ENCODE measurements around the gene C9orf57.
"Not testable (repeated sequence)": the region's sequence is repeated elsewhere in the genome, so short reads cannot be mapped to it uniquely, and the experiment has no call there.

Gene C9orf57

GRCh38 chr9:72060513-72060912 lies at the start of gene C9orf57:
TSS of gene C9orf57 (minus strand) at chr9:72060613. CDS start at chr9:72059331, 1,282 bp downstream.
- no peak within 1 kb of the TSS for H3K27ac ChIP-seq
- no peak for DNase-seq (ENCODE audit: low spot score)
- ChIA-PET POLR2A (ENCODE audit: low non-redundant PET) (no interaction called here), CTCF (no interaction called here)
- TF ChIP-seq, protein P1, sequence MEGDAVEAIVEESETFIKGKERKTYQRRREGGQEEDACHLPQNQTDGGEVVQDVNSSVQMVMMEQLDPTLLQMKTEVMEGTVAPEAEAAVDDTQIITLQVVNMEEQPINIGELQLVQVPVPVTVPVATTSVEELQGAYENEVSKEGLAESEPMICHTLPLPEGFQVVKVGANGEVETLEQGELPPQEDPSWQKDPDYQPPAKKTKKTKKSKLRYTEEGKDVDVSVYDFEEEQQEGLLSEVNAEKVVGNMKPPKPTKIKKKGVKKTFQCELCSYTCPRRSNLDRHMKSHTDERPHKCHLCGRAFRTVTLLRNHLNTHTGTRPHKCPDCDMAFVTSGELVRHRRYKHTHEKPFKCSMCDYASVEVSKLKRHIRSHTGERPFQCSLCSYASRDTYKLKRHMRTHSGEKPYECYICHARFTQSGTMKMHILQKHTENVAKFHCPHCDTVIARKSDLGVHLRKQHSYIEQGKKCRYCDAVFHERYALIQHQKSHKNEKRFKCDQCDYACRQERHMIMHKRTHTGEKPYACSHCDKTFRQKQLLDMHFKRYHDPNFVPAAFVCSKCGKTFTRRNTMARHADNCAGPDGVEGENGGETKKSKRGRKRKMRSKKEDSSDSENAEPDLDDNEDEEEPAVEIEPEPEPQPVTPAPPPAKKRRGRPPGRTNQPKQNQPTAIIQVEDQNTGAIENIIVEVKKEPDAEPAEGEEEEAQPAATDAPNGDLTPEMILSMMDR (conservative IDR thresholded peaks at IDR 0.05; ENCODE audit: low read depth): no peak

DNA sequence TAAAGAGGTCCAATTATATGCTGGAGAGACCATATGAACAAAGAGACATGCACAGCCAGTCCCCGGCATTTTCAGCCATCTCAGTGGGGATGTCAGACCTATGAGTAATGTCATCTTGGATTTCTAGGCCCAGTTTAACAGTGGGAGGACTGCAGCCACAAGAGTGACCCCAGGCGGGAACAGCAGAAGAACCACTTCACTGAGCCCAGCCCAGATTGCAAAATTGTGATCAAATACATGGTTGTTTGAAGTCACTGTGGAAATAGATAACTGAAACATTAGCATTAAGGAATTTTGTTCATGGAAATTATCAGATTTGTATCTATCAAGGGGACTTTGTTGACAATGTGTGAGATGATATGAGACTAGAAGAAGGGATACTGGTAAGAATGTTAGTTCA lies 42.1 kb upstream of the C9orf57 start:
- ChIA-PET POLR2A (ENCODE audit: low non-redundant PET) (no interaction called here), CTCF (interaction anchor here (0.6 kb wide), 2 partner anchors 10 to 167 kb away, joined by 3 to 4 read pairs; no protein-coding TSS in a partner anchor)

DNA sequence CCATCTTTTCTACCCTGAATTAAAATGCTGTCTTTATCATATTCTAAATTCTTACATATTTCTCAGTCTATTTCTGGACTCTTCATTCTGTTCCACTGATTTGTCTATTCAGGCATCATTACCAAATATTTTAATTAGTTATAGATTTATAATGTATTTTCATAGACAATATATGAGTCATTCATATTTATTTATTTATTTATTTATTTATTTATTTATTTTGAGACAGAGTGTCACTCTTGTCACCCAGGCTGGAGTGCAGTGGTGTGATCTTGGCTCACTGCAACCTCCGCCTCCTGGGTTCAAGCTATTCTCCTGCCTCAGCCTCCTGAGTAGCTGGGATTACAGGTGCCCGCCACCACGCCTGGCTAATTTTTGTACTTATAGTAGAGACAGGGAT lies 35.1 kb upstream of the C9orf57 start:
- POLR2A ChIA-PET (ENCODE audit: low non-redundant PET); CTCF ChIA-PET; DNase-seq (ENCODE audit: low spot score); H3K27ac ChIP-seq: not testable (repeated sequence)

More for the DNA sequence above, 42.1 kb upstream of the C9orf57 start:
- no peak for DNase-seq (ENCODE audit: low spot score)
- TF ChIP-seq, protein P1 (conservative IDR thresholded peaks at IDR 0.05; ENCODE audit: low read depth): no peak
- no peak overlapping the region for H3K27ac ChIP-seq

DNA sequence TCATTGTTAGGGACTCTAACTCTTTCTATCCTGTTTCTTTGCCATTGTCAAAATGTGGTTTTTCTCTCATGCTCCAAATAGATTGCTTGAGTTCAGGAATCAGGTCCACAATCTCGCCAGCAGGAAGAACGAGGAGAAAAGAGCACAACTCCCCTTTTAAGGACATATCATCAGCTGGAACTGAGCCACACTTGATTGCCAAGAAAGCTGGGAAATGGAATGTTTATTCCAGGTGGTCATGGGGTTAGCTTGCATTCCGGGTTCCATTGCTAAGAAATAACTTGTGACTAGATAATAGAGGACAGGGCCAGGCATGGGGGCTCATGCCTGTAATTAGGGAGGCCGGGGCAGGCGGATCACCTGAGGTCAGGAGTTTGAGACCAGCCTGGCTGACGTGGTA lies 32.4 kb upstream of the C9orf57 start:
- no peak overlapping the region for H3K27ac ChIP-seq
- CTCF ChIA-PET: interaction anchor here (0.7 kb wide), 1 partner anchor 694 kb away, joined by 3 read pairs; no protein-coding TSS in a partner anchor
- POLR2A ChIA-PET (ENCODE audit: low non-redundant PET): no interaction called here
- TF ChIP-seq, protein P1 (conservative IDR thresholded peaks at IDR 0.05; ENCODE audit: low read depth): no peak
- no peak for DNase-seq (ENCODE audit: low spot score)

DNA sequence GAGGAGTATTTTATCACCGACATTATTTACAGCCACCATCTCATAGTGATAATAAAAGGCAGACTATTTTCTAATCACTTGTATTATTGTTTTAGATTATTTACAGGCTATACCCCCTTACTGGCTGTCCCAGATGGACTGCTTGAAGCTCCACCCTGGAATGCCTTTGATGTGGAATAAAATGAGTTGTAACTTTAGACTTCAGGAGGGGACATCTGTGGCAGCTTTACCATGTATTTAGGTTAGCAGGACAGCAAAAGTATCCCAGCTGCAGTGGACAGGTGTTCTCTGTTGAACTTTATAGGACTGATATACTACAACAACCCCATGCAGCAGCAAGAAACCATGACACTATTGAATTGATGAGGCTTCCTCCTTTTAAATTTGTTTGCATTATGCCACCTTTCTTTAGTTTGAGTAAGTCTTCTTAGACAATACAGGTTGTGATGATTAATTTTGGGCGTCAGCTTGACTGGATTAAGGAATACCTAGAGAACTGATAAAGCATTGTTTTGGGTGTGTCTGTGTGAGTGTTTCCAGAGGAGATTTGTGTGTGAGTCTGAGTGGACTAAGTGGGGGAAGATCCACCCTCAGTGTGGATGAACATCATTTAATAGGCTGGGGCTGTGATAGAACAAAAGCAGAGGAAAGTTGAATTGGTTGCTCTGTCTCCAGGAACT lies 29.2 kb upstream of the C9orf57 start:
- DNase-seq (ENCODE audit: low spot score): no peak
- CTCF ChIA-PET: interaction anchor here (0.6 to 0.7 kb wide), 3 partner anchors 44 to 356 kb away, joined by 3 to 4 read pairs (median 3); no protein-coding TSS in a partner anchor
- POLR2A ChIA-PET (ENCODE audit: low non-redundant PET): interaction anchor here (0.5 kb wide), 1 partner anchor 33 kb away, joined by 6 read pairs; no protein-coding TSS in a partner anchor
- TF ChIP-seq, protein P1 (conservative IDR thresholded peaks at IDR 0.05; ENCODE audit: low read depth): no peak
- H3K27ac ChIP-seq: no peak overlapping the region

DNA sequence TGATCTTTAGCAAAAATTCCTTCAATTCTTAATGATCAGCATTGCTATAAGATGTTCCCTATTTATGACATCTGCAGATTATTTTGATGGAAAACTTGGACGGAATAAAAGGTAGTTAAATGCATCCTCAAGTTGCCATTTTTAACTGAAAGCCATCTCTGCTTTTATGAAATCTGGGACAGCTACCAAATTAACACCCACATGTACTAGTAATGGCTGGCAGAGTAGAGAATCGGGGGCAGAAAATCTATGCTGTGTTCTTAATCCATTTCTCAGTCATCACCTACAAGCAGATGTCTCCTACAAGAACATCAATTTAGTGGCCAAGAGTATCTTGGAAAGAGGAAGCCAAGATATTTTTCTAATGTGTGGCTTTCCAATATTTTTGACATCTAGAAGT lies 22.1 kb upstream of the C9orf57 start:
- CTCF ChIA-PET: interaction anchor here (0.5 to 0.6 kb wide), 2 partner anchors 9 to 117 kb away, joined by 3 to 4 read pairs; no protein-coding TSS in a partner anchor
- no peak overlapping the region for H3K27ac ChIP-seq
- no peak for DNase-seq (ENCODE audit: low spot score)
- POLR2A ChIA-PET (ENCODE audit: low non-redundant PET): no interaction called here
- TF ChIP-seq, protein P1 (conservative IDR thresholded peaks at IDR 0.05; ENCODE audit: low read depth): no peak

GRCh38 chr9:72074666-72075065 lies 14.3 kb upstream of the C9orf57 start:
- POLR2A ChIA-PET (ENCODE audit: low non-redundant PET): not testable (repeated sequence)

More at GRCh38 chr9:72074666-72075065, 14.3 kb upstream of the C9orf57 start:
- H3K27ac ChIP-seq; CTCF ChIA-PET; DNase-seq (ENCODE audit: low spot score): not testable (repeated sequence)

All from RWPE1 (cell line).